ENCODE measurements around the gene TMPRSS11A.

Gene TMPRSS11A

DNA sequence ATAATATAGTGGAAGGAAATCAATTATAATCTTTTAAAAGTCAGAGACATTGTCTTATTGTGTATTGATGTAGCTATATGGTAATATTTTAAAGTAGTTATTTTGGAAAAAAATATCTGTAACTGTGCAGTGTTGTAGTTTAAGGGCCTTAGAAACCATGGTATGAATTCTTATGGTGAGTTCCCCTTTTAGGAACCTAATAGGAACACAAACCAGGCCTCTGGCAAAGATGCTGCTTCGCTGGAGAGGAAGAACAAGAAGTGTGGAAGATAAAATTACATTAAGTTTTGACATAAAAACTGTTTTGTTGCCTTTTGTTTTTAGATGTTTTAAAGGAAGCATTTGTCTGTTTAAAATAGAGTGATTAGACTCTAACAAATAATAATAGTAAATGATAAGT is 68.6 kb downstream of the TMPRSS11A start:
- no peak for ATAC-seq
- H3K27me3 Mint-ChIP-seq: no peaks in the 10 kb centered on the region
- no peaks in the 10 kb centered on the region for H3K4me1 Mint-ChIP-seq
- no peak overlapping the region for H3K4me3 Mint-ChIP-seq
- no peak for DNase-seq
- H3K27ac Mint-ChIP-seq: no peak overlapping the region
- H3K9me3 Mint-ChIP-seq: peaks cover 0 to 11% of the 10 kb centered on the region in 2 donors

DNA sequence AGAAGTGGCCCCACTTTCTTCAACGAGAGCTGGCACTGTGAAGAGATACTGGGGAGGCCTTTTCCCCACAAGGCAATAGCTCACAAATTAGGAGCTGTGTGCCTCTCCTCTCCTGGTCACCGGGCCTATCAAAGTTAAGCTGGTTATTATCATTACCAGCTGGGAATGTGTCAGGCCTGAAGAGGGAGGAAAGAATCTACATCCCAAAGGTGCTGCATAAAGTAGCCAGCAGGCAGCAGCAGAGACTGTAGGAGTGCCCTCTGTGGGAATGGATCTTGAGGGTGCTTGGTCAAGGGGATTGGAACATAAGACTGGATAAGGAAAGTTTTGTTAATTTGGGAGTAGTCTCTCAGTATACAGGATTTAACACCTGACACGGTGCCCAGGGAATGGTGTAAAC is 70.4 kb downstream of the TMPRSS11A start:
- no peak for DNase-seq
- Mint-ChIP-seq H3K27ac (no peak overlapping the region), H3K4me1 (no peaks in the 10 kb centered on the region), H3K4me3 (no peak overlapping the region), H3K9me3 (peaks cover 0 to 11% of the 10 kb centered on the region in 2 donors), H3K27me3 (no peaks in the 10 kb centered on the region)
- no peak for ATAC-seq

GRCh38 chr4:67892253-67892652 is 71.0 kb downstream of the TMPRSS11A start:
- no peaks in the 10 kb centered on the region for H3K27me3 Mint-ChIP-seq
- peaks cover 0 to 11% of the 10 kb centered on the region in 2 donors for H3K9me3 Mint-ChIP-seq
- H3K4me3 Mint-ChIP-seq: no peak overlapping the region
- DNase-seq (no peak), ATAC-seq (no peak)
- no peaks in the 10 kb centered on the region for H3K4me1 Mint-ChIP-seq
- H3K27ac Mint-ChIP-seq: no peak overlapping the region

DNA sequence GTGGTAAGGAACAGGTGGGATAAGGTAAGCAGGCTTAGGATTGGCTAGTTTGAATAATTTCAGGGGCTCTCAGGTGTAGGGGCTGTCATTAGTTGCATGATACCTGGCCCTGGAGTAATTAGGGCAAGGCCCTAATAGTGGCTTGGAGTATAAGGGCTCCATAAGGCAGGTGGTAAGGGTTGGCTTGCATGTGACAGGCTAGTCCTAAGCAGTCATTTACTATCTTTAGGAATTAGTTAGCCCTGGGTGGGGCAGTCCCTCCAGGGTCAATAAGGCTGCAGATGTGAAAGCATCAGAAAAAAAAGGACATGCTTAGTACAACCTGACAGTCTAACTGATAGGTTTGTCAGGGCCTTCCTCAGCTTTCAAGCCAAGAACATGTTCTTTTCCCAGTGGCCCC is 71.6 kb downstream of the TMPRSS11A start:
- Mint-ChIP-seq H3K27me3 (no peaks in the 10 kb centered on the region), H3K4me3 (no peak overlapping the region), H3K9me3 (peaks cover 0 to 6% of the 10 kb centered on the region in 2 donors), H3K4me1 (no peaks in the 10 kb centered on the region), H3K27ac (no peak overlapping the region)
- DNase-seq (no peak), ATAC-seq (no peak)

GRCh38 chr4:67886281-67886680 is 77.0 kb downstream of the TMPRSS11A start:
- no peak for ATAC-seq
- DNase-seq: no peak
- no peaks in the 10 kb centered on the region for H3K9me3 Mint-ChIP-seq
- no peaks in the 10 kb centered on the region for H3K27me3 Mint-ChIP-seq
- no peaks in the 10 kb centered on the region for H3K4me1 Mint-ChIP-seq
- no peak overlapping the region for H3K4me3 Mint-ChIP-seq
- H3K27ac Mint-ChIP-seq: no peak overlapping the region

DNA sequence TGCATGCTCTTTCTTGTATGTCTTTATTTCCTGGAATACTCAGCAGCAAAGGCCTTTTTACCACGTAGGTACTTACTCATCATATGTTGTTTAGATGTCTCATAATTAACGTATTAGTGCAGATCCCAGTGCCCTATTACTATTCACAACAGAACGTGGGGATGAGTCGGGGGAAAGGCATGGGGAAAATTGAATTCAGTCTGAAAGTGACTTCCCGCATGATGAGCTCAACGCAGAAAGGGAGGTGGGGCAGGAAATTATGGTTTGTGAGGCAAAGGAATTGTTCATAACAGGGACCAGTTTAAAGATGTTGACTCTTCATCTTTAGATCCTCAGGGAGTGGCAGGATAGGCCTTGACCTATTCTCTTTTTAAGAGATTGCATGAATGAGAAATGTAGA is 77.5 kb downstream of the TMPRSS11A start:
- Mint-ChIP-seq H3K27me3 (no peaks in the 10 kb centered on the region), H3K27ac (no peak overlapping the region), H3K4me1 (no peaks in the 10 kb centered on the region), H3K9me3 (no peaks in the 10 kb centered on the region), H3K4me3 (no peak overlapping the region)
- DNase-seq: no peak
- no peak for ATAC-seq

- no peak overlapping the region for H3K27ac Mint-ChIP-seq
Observed at GRCh38 chr4:67884701-67885100, 78.6 kb downstream of the TMPRSS11A start.

DNA sequence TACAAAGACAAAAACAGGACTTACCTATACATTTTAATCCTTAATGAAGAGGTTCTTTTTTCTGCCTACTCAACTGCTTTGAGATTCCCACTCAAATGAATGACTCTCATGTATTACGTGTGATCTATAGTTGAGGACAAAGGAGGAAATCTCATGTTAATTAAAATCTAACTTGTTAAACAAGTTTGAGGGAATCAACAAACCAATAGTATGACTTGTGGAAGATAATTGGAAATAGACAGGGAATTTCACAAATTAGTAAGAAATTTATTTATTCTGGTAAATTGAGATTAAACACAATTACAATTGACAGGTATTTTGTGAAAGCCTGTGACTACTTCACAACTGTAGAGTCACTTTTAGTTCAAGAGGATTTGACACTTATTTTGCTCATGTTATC is 79.4 kb downstream of the TMPRSS11A start, which contains the start of gene TMPRSS11D:
TMPRSS11D (minus strand) TSS at position 101 of the 400 bp plus-strand sequence; CDS start at position 32, 69 bp downstream.
- no peaks in the 10 kb centered on the region for H3K4me1 Mint-ChIP-seq

More at GRCh38 chr4:67884701-67885100, 78.6 kb downstream of the TMPRSS11A start:
- DNase-seq (no peak), ATAC-seq (no peak)
- Mint-ChIP-seq H3K4me3 (no peak overlapping the region), H3K27me3 (no peaks in the 10 kb centered on the region), H3K4me1 (no peaks in the 10 kb centered on the region), H3K9me3 (no peaks in the 10 kb centered on the region)

GRCh38 chr4:67883458-67883857 is 79.8 kb downstream of the TMPRSS11A start:
- H3K4me1 Mint-ChIP-seq: no peaks in the 10 kb centered on the region
- H3K27ac Mint-ChIP-seq: no peak overlapping the region
- no peak overlapping the region for H3K4me3 Mint-ChIP-seq
- no peak for DNase-seq
- H3K27me3 Mint-ChIP-seq: no peaks in the 10 kb centered on the region
- ATAC-seq: no peak
- H3K9me3 Mint-ChIP-seq: no peaks in the 10 kb centered on the region

More for the DNA sequence above, 79.4 kb downstream of the TMPRSS11A start, which contains the start of gene TMPRSS11D:
- no peak within 1 kb of the TSS for H3K27ac Mint-ChIP-seq
- H3K4me3 Mint-ChIP-seq: no peak within 1 kb of the TSS
- H3K9me3 Mint-ChIP-seq: no peaks in the 10 kb centered on the region
- ATAC-seq (no peak), DNase-seq (no peak)
- no peaks in the 10 kb centered on the region for H3K27me3 Mint-ChIP-seq

DNA sequence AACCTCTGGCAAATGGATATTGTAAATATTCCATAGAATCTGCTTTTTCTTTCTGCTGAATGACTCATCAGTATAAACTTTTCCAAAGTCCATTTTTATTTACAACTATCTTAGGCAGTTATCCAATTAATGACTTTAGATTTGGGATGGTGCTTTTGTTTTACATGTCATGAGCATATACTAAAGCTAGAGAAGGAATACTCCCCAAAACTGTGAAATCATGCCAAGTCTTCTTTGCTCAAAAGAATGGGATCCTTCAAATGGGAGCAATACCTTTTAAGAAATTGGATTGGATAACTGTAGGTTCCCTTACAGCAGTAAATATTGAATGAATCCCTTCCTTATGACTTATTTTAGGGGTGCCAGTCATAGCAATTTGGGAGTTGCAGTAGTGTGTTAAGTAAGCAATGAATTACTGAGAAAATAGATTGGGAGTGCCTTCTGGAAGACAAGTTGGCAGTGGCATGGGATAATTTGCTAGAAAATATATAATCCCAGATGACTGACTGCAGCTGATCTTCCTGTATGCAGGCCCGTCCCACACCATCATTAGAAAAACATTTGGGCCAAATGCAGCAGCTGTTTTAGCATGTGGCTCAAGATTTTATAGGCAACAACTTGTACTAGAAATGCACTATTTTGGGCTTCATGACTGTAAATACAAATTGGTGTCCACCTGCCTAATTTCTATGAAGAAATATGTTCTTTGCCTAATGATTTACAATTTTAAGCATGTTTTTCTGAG is 82.3 kb downstream of the TMPRSS11A start:
- no peak for ATAC-seq
- Mint-ChIP-seq H3K4me1 (no peaks in the 10 kb centered on the region), H3K27ac (no peak overlapping the region), H3K4me3 (no peak overlapping the region), H3K9me3 (no peaks in the 10 kb centered on the region), H3K27me3 (no peaks in the 10 kb centered on the region)
- DNase-seq: no peak

DNA sequence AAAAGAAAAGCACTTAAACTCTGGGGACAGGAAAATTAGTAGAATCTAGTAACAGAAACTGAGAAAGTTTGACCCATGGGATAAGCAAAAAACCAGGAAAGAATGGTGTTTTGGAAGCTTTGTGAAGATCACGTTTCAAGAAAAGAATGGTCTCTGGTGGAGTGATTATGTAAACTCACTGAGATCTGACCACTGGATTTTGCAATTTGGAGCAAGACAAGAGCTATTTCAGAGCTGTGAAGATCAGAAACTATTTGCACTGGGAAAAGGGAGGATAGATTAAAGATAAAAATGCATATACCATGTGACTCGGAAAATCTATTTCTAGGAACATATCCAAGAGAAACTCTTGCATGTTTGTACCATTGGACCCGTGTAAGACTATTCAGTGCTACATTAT is 83.8 kb downstream of the TMPRSS11A start:
- no peaks in the 10 kb centered on the region for H3K9me3 Mint-ChIP-seq
- DNase-seq: no peak
- no peak for ATAC-seq
- no peak overlapping the region for H3K4me3 Mint-ChIP-seq
- H3K4me1 Mint-ChIP-seq: no peaks in the 10 kb centered on the region
- no peak overlapping the region for H3K27ac Mint-ChIP-seq
- H3K27me3 Mint-ChIP-seq: no peaks in the 10 kb centered on the region

DNA sequence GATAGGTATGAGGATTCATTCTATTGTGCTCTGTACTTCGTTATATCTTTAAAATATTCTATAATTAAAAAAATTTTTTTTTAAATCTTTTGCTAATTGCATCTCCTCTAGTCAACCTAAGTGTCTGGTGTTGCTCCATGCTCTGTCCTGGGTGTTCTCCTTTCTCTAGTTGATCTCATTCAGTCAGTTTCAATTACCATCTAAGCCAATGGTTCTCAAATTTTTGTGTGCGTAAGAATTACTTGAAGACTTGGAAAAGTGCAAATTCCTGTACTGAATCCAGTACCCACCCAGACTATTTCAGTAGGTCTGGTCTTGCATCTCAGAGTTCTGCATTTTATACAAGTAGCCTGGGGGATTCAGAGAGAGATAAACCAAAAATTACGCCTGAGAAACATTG is 86.2 kb downstream of the TMPRSS11A start:
- H3K27me3 Mint-ChIP-seq: no peaks in the 10 kb centered on the region
- no peak overlapping the region for H3K4me3 Mint-ChIP-seq
- ATAC-seq (no peak), DNase-seq (no peak)
- no peak overlapping the region for H3K27ac Mint-ChIP-seq
- H3K4me1 Mint-ChIP-seq: no peaks in the 10 kb centered on the region
- H3K9me3 Mint-ChIP-seq: no peaks in the 10 kb centered on the region

DNA sequence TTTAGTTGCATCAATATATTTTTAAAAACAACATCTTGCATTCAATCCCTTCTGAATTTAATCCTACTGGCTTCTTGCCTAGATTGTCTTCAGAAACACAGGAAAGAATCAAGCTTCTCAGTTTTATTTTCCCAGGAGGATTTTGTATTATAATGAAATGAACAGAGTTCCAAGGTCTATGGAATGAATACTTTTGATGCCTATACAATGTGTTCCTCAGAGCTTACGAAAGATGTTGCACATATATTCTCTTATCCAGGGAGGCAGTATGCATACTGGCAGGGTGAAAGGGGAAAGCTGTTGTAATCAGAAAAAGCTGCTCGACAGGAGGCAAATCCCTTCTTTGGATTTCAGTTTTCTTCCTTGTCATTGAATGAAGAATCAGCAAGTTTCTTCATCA is 88.3 kb downstream of the TMPRSS11A start:
- H3K9me3 Mint-ChIP-seq: no peaks in the 10 kb centered on the region
- ATAC-seq (no peak), DNase-seq (no peak)
- H3K27me3 Mint-ChIP-seq: no peaks in the 10 kb centered on the region
- no peak overlapping the region for H3K4me3 Mint-ChIP-seq
- no peak overlapping the region for H3K27ac Mint-ChIP-seq
- H3K4me1 Mint-ChIP-seq: no peaks in the 10 kb centered on the region

- Mint-ChIP-seq H3K4me1 (no peaks in the 10 kb centered on the region), H3K4me3 (no peak overlapping the region), H3K27ac (no peak overlapping the region), H3K9me3 (no peaks in the 10 kb centered on the region), H3K27me3 (no peaks in the 10 kb centered on the region)
- no peak for DNase-seq
- no peak for ATAC-seq
Observed at GRCh38 chr4:67873116-67873515, 90.2 kb downstream of the TMPRSS11A start.

DNA sequence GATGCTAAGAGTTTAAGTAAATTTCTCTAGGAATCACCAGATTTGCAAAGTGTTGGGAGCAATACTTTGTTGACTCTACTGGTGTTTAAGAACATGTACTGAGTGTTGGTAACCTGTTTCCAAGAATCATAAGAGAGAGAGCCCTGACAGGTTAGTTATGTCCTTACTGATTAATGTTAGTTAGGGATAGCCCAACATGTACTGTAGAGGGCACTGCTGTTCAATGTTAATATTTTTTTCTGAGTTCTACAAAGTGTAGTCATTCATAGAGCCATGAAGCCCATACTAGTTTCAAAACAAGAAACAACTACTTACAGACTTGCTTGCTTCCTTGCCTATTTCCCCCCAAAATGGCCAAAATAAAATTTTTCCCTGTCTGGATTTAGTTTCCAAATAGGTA is 91.4 kb downstream of the TMPRSS11A start:
- H3K4me3 Mint-ChIP-seq: no peak overlapping the region
- no peaks in the 10 kb centered on the region for H3K4me1 Mint-ChIP-seq
- DNase-seq: no peak
- H3K27me3 Mint-ChIP-seq: no peaks in the 10 kb centered on the region
- ATAC-seq: peak; percentile 77
- no peak overlapping the region for H3K27ac Mint-ChIP-seq
- peaks cover 0 to under 1% of the 10 kb centered on the region in 2 donors for H3K9me3 Mint-ChIP-seq

GRCh38 chr4:67869580-67870190 is 93.6 kb downstream of the TMPRSS11A start:
- DNase-seq (no peak), ATAC-seq (no peak)
- H3K9me3 Mint-ChIP-seq: peaks cover 9 to 11% of the 10 kb centered on the region in 2 donors
- H3K27ac Mint-ChIP-seq: no peak overlapping the region
- no peaks in the 10 kb centered on the region for H3K4me1 Mint-ChIP-seq
- no peak overlapping the region for H3K4me3 Mint-ChIP-seq
- no peaks in the 10 kb centered on the region for H3K27me3 Mint-ChIP-seq

Data from stimulated activated naive CD8-positive, alpha-beta T cell treated with anti-CD3 and anti-CD28 coated beads, Interleukin-15, amount 100 ng/mL, for 72 hours (primary cell).